Fibroblast of lung (primary cell): ENCODE results near the gene NKAIN2.

ENCODE experiments used
- EZH2 ChIP-seq: IDR thresholded peaks from 2 replicates; pipeline ENCODE4 v1.5.1; 2012; ENCODE audit warnings: low read length, control low read depth, mild to moderate bottlenecking; ENCODE audit errors: missing control alignments
- TF ChIP-seq, protein P1 (sequence below), 2 donors: IDR thresholded peaks in 1 of 2; conservative IDR thresholded peaks in 1 of 2; 1 replicate in 1 of 2; 2 replicates in 1 of 2; pipeline ENCODE4 v1.5.1; 2011 to 2012; ENCODE audit warnings: low read length in 2 of 2, control low read depth in 1 of 2, inconsistent platforms in 1 of 2, low read depth in 1 of 2, mild to moderate bottlenecking in 1 of 2

GRCh38 chr6:123848347-123848746 is 44.7 kb downstream of the NKAIN2 start:
- TF ChIP-seq, protein P1, sequence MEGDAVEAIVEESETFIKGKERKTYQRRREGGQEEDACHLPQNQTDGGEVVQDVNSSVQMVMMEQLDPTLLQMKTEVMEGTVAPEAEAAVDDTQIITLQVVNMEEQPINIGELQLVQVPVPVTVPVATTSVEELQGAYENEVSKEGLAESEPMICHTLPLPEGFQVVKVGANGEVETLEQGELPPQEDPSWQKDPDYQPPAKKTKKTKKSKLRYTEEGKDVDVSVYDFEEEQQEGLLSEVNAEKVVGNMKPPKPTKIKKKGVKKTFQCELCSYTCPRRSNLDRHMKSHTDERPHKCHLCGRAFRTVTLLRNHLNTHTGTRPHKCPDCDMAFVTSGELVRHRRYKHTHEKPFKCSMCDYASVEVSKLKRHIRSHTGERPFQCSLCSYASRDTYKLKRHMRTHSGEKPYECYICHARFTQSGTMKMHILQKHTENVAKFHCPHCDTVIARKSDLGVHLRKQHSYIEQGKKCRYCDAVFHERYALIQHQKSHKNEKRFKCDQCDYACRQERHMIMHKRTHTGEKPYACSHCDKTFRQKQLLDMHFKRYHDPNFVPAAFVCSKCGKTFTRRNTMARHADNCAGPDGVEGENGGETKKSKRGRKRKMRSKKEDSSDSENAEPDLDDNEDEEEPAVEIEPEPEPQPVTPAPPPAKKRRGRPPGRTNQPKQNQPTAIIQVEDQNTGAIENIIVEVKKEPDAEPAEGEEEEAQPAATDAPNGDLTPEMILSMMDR (conservative IDR thresholded peaks at IDR 0.05 in 1 of 2, IDR thresholded peaks at IDR 0.05 in 1 of 2; ENCODE audit: low read depth in 1 of 2, low read length in 2 of 2) = no peak
- no peak for TF ChIP-seq EZH2
